HepG2 (cell line): Measurements from ENCODE around the gene RAP1GAP2. TPM values are rescaled to one million over a fixed set of nuclear protein-coding genes. Genes with fewer than 3 reads are reported as not detected.

Source experiments
- CBFB ChIP-seq: sonication (generic); formaldehyde crosslinking; IDR thresholded peaks from 2 replicates; pipeline ENCODE4 v1.4.0; 2020; ENCODE audit warnings: missing genetic modification reagents
- HNF4A ChIP-seq: sonication (generic); formaldehyde crosslinking; IDR thresholded peaks from 2 replicates; pipeline ENCODE4 v1.4.0; 2020; ENCODE audit warnings: missing genetic modification reagents
- JUND ChIP-seq: sonication (generic); formaldehyde crosslinking; IDR thresholded peaks from 2 replicates; pipeline ENCODE4 v1.8.0; 2022; ENCODE audit warnings: mild to moderate bottlenecking, missing genetic modification reagents
- KLF13 ChIP-seq: sonication (generic); formaldehyde crosslinking; IDR thresholded peaks from 2 replicates; pipeline ENCODE4 v1.4.0; 2020; ENCODE audit warnings: mild to moderate bottlenecking, missing genetic modification reagents
- MED13 ChIP-seq: sonication (generic); formaldehyde crosslinking; IDR thresholded peaks from 2 replicates; pipeline ENCODE4 v1.5.0; 2020; ENCODE audit warnings: missing genetic modification reagents
- NCOR1 ChIP-seq: fragments of 200-600 bp; sonication (generic); IDR thresholded peaks from 2 replicates; pipeline ENCODE4 v1.7.0; 2017; ENCODE audit warnings: antibody characterized with exemption, low read length, borderline replicate concordance
- NFIC ChIP-seq: IDR thresholded peaks from 2 replicates; pipeline ENCODE4 v1.6.1; 2012; ENCODE audit warnings: mild to moderate bottlenecking, low read length, inconsistent platforms
- TCF12 ChIP-seq, 2 experiments: fragments of 450-650 bp in 1 of 2; sonication (generic) in 1 of 2; formaldehyde crosslinking in 1 of 2; IDR thresholded peaks; 2 replicates each; pipeline versions ENCODE4 v1.6.1 to v1.8.0; 2017 to 2022; ENCODE audit warnings: antibody characterized with exemption in 1 of 2, mild to moderate bottlenecking in 1 of 2, missing genetic modification reagents in 1 of 2, moderate library complexity in 1 of 2
- ZNF543 ChIP-seq: sonication (generic); formaldehyde crosslinking; IDR thresholded peaks from 2 replicates; pipeline ENCODE4 v1.4.0; 2020; ENCODE audit warnings: mild to moderate bottlenecking, missing genetic modification reagents
- ZNF724P ChIP-seq: sonication (generic); formaldehyde crosslinking; IDR thresholded peaks from 2 replicates; pipeline ENCODE4 v1.8.0; 2022; ENCODE audit warnings: missing genetic modification reagents, borderline replicate concordance
- polyA plus RNA-seq, 8 experiments: library from polyadenylated mRNA; depleted of rRNA in 3 of 8; stranded (reverse) in 7 of 8; unstranded in 1 of 8; fragments of >200 nt; fragmentation: Illumina TruSeq in 4 of 8; extraction: Trizol in 4 of 8; gene quantifications; 2 replicates each; pipeline versions ENCODE4 v1.2.1 to v1.2.3, GENCODE V29; 2011 to 2016; ENCODE audit warnings: low read depth in 4 of 8, missing spikeins in 1 of 8, mixed read lengths in 1 of 8; ENCODE audit not compliant: insufficient read depth in 1 of 8
- total RNA-seq, 5 experiments: library from RNA; depleted of rRNA; stranded (reverse); fragments of >200 nt; fragmentation: Illumina TruSeq; extraction: Trizol; gene quantifications; 2 replicates each; pipeline ENCODE4 v1.2.3, GENCODE V29; 2016; ENCODE audit warnings: low read depth in 1 of 5
- TF ChIP-seq, protein P1 (sequence below): sonication (generic); formaldehyde crosslinking; IDR thresholded peaks from 2 replicates; pipeline ENCODE4 v1.9.0; 2021; ENCODE audit warnings: missing genetic modification reagents, borderline replicate concordance
- TF ChIP-seq, protein P2 (sequence below): sonication (generic); formaldehyde crosslinking; IDR thresholded peaks from 2 replicates; pipeline ENCODE4 v1.4.0; 2020; ENCODE audit warnings: low read depth, mild to moderate bottlenecking, missing genetic modification reagents

RAP1GAP2 gene
- total and polyA plus RNA-seq, 2 of the 13 experiments (the other 11 are each of a cell fraction or from before 2014, with no cell fraction given): 10.9 to 12.0 TPM

DNA sequence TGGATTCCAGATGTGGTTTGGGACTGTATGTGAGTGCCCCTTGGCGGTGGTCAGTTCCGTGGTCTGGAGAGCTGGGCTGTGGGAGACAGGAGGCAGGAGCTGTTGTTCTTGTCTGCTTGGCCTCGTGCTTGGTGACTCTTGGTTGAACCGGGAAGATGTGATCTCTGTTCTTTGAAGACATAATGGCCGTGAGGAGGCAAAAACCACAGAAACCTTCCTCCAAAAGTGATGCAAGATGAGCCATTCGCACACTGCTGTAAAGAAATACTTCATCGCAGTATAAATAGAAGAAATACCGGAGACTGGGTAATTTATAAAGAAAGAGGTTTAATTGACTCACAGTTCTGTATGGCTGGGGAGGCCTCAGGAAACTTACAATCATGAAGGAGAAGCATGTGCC lies 128.8 kb downstream of the RAP1GAP2 start (continued):
- TF ChIP-seq ZNF543 (CRISPR knock-in tag): no peak
- TF ChIP-seq, protein P1, sequence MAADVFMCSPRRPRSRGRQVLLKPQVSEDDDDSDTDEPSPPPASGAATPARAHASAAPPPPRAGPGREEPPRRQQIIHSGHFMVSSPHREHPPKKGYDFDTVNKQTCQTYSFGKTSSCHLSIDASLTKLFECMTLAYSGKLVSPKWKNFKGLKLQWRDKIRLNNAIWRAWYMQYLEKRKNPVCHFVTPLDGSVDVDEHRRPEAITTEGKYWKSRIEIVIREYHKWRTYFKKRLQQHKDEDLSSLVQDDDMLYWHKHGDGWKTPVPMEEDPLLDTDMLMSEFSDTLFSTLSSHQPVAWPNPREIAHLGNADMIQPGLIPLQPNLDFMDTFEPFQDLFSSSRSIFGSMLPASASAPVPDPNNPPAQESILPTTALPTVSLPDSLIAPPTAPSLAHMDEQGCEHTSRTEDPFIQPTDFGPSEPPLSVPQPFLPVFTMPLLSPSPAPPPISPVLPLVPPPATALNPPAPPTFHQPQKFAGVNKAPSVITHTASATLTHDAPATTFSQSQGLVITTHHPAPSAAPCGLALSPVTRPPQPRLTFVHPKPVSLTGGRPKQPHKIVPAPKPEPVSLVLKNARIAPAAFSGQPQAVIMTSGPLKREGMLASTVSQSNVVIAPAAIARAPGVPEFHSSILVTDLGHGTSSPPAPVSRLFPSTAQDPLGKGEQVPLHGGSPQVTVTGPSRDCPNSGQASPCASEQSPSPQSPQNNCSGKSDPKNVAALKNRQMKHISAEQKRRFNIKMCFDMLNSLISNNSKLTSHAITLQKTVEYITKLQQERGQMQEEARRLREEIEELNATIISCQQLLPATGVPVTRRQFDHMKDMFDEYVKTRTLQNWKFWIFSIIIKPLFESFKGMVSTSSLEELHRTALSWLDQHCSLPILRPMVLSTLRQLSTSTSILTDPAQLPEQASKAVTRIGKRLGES (CRISPR knock-in tag): no peak
- no peak for TF ChIP-seq HNF4A (CRISPR knock-in tag)
- TF ChIP-seq KLF13 (CRISPR knock-in tag): no peak
- no peak for TF ChIP-seq CBFB
- TF ChIP-seq ZNF724P: no peak
- TF ChIP-seq JUND (CRISPR knock-in tag): no peak
- TF ChIP-seq NCOR1: no peak
- TF ChIP-seq TCF12 (IDR thresholded peaks at IDR 0.05): no peak
- TF ChIP-seq TCF12 (CRISPR knock-in tag; IDR thresholded peaks at IDR 0.05): no peak
- TF ChIP-seq MED13 (CRISPR knock-in tag): no peak
- TF ChIP-seq NFIC: no peak
- TF ChIP-seq, protein P2, sequence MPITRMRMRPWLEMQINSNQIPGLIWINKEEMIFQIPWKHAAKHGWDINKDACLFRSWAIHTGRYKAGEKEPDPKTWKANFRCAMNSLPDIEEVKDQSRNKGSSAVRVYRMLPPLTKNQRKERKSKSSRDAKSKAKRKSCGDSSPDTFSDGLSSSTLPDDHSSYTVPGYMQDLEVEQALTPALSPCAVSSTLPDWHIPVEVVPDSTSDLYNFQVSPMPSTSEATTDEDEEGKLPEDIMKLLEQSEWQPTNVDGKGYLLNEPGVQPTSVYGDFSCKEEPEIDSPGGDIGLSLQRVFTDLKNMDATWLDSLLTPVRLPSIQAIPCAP: no peak
